Measurements from ENCODE around the gene GP5. TPM values are rescaled to one million over a fixed set of nuclear protein-coding genes. Genes with fewer than 3 reads are reported as not detected.
A peak's percentile ranks its signal among the peaks of the same experiment; 100 is the strongest.

The GP5 gene
- total RNA-seq, 3 donors from 2014 or later = 0.16 TPM; not detected in 2

DNA sequence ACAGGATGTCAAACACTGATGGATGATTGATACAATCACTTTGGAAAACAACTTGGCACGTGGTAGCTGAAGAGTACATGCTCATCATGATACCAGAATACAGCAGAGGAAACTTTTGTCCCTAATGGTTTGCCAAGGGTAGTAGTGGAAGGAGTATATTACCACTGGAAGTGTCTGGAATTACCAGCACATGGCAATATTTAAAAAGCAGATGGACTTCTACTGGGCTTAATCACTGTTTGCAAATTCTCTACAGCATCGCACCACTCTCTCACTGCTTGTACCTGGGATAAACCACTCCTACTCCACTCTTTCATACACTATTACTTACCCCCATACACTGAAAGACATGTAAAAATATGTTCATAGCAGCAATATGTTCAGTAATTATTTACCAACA lies 19.6 kb upstream of the GP5 start:
- no peaks in the 10 kb centered on the region for H3K27me3 ChIP-seq
- H3K27ac ChIP-seq = no peak overlapping the region
- intact Hi-C loops (cut with DNase I; ENCODE audit: low total_unique reads) = no loop called here
- no peaks in the 10 kb centered on the region for H3K9me3 ChIP-seq
- DNase-seq (ENCODE audit: low spot score in 2 of 2) = no peak
- no peak overlapping the region for H3K4me3 ChIP-seq
- no peak for TF ChIP-seq POLR2AphosphoS5 (IDR thresholded peaks at IDR 0.05)
- TF ChIP-seq, protein P1, sequence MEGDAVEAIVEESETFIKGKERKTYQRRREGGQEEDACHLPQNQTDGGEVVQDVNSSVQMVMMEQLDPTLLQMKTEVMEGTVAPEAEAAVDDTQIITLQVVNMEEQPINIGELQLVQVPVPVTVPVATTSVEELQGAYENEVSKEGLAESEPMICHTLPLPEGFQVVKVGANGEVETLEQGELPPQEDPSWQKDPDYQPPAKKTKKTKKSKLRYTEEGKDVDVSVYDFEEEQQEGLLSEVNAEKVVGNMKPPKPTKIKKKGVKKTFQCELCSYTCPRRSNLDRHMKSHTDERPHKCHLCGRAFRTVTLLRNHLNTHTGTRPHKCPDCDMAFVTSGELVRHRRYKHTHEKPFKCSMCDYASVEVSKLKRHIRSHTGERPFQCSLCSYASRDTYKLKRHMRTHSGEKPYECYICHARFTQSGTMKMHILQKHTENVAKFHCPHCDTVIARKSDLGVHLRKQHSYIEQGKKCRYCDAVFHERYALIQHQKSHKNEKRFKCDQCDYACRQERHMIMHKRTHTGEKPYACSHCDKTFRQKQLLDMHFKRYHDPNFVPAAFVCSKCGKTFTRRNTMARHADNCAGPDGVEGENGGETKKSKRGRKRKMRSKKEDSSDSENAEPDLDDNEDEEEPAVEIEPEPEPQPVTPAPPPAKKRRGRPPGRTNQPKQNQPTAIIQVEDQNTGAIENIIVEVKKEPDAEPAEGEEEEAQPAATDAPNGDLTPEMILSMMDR (IDR thresholded peaks at IDR 0.05) = no peak
- no peaks in the 10 kb centered on the region for H3K4me1 ChIP-seq
- no peaks in the 10 kb centered on the region for H3K36me3 ChIP-seq

DNA sequence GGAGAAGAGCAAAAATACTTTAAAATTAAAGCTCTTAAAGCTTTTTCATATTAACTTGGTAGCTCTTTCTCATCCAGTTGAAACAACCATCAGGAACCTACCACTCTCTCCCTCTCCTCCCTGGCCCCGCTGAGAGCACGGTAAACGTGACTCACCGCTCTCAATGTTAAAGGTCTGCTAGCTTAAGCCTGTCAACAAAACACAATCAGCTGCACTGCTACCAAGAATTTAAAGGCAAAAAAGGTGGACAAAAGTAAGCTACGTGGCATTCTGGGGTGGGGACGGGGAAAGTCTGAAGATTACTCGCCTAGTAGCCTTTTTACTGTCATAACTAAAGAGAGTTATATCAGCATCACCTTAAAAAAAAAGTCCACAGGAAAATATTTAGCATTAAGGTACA lies 8.4 kb upstream of the GP5 start:
- H3K4me1 ChIP-seq = no peaks in the 10 kb centered on the region
- no peaks in the 10 kb centered on the region for H3K27me3 ChIP-seq
- no peak overlapping the region for H3K27ac ChIP-seq
- intact Hi-C loops (cut with DNase I; ENCODE audit: low total_unique reads) = loop anchor here (10.0 kb wide), 1 partner anchor 73 kb away; no protein-coding TSS in a partner anchor
- DNase-seq (ENCODE audit: low spot score in 2 of 2) = no peak
- TF ChIP-seq, protein P1 (IDR thresholded peaks at IDR 0.05) = no peak
- TF ChIP-seq POLR2A (IDR thresholded peaks at IDR 0.05) = no peak
- no peak for TF ChIP-seq POLR2AphosphoS5 (IDR thresholded peaks at IDR 0.05)
- no peaks in the 10 kb centered on the region for H3K36me3 ChIP-seq
- no peak overlapping the region for H3K4me3 ChIP-seq
- no peaks in the 10 kb centered on the region for H3K9me3 ChIP-seq

DNA sequence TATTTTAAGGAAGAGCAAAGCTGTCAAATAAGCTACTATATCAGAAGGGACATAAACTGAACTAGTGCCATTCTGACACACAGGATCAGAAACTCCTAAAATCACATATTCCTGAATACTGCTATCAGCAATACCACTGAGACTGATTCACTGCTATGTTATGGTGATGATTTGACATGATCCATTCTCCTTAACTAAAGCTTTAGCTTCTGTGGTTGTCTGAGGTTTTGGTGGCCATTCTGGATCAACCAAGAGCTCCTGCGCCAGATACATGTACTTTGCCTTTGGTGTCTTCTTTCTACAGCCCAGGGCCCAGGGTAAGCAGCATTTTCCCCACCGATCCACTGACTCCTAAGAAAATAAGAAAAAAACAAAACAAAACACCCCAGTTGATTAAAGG lies 6.7 kb upstream of the GP5 start:
- H3K27me3 ChIP-seq = no peaks in the 10 kb centered on the region
- no peaks in the 10 kb centered on the region for H3K9me3 ChIP-seq
- no peak overlapping the region for H3K27ac ChIP-seq
- intact Hi-C loops (cut with DNase I; ENCODE audit: low total_unique reads) = loop anchor here (10.0 kb wide), 1 partner anchor 71 kb away; no protein-coding TSS in a partner anchor
- DNase-seq (ENCODE audit: low spot score in 2 of 2) = no peak
- H3K36me3 ChIP-seq = no peaks in the 10 kb centered on the region
- no peaks in the 10 kb centered on the region for H3K4me1 ChIP-seq
- TF ChIP-seq, protein P1 (IDR thresholded peaks at IDR 0.05) = no peak
- TF ChIP-seq POLR2A (IDR thresholded peaks at IDR 0.05) = no peak
- no peak for TF ChIP-seq POLR2AphosphoS5 (IDR thresholded peaks at IDR 0.05)
- H3K4me3 ChIP-seq = no peak overlapping the region

DNA sequence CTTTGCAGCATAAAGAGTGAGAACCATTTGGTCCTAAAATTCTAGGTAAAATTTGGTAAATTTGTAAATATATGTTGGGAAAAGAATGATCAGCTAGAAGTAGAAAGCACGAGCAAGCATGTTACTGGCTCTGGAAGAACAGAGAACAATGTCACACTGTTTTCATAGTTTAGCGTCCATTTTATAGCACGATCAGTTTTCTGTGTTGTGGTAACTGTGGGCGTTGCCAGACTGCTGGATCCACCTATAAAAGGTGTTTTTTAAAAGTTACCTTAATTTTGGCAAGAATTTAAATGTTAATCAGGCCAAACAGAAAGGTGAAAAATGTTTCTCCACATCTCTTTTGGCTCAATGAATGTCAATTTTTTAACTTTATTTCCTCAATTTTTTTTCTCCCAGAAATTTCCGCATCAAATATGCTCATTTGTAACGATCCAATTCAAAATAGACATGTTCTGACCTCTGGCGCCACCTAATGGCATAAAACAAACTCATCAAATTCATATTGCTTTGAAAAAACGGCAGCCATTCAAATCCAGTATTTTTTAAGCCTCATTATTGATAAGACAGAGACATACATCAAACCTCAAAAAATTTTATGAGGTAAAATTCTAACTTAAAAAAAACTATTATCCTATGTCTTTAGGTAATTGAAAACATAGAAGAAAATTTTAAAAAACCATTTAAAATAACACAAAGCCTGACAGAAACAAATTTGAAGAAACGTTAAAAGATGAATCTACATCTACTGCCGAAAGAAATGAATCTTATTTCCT lies 5.5 kb upstream of the GP5 start:
- no peak overlapping the region for H3K4me3 ChIP-seq
- no peaks in the 10 kb centered on the region for H3K27me3 ChIP-seq
- no peaks in the 10 kb centered on the region for H3K4me1 ChIP-seq
- no peak for DNase-seq (ENCODE audit: low spot score in 2 of 2)
- no peaks in the 10 kb centered on the region for H3K9me3 ChIP-seq
- no peak for TF ChIP-seq POLR2AphosphoS5 (IDR thresholded peaks at IDR 0.05)
- TF ChIP-seq, protein P1 (IDR thresholded peaks at IDR 0.05) = peak in 2 of 3 donors; percentile 63 to 67
- intact Hi-C loops (cut with DNase I; ENCODE audit: low total_unique reads) = loop anchor here (10.0 kb wide), 1 partner anchor 70 kb away; no protein-coding TSS in a partner anchor
- H3K36me3 ChIP-seq = no peaks in the 10 kb centered on the region
- no peak overlapping the region for H3K27ac ChIP-seq

DNA sequence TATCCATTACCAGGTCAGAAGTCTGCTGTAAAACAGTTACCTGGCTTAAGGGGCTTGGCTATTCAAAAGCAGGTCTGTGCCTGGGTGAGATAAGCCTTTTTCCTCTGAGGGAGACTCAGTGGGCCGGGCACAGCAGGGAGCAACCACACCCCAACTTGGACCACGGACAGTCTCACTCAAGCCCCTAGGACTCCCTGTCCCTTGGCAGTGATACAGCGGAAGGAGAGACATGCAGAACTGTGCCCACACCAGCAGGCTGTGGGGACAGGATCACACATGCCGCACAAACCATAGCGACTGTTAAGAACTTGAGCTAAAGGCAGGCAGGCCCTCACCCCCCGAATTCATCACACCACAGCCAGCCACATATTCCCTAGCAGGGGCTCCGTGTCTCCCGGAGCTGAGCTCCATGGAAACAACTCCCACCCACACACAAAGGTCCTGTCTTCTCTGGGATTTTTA lies 2.8 kb upstream of the GP5 start:
- Histone ChIP-seq H3K27ac (no peak overlapping the region), H3K9me3 (no peaks in the 10 kb centered on the region), H3K27me3 (peaks cover 0 to 17% of the 10 kb centered on the region in 2 donors), H3K36me3 (no peaks in the 10 kb centered on the region), H3K4me3 (no peak overlapping the region), H3K4me1 (no peaks in the 10 kb centered on the region)
- intact Hi-C loops (cut with DNase I; ENCODE audit: low total_unique reads) = loop anchor here (10.0 kb wide), 1 partner anchor 67 kb away; no protein-coding TSS in a partner anchor
- DNase-seq (ENCODE audit: low spot score in 2 of 2) = no peak
- TF ChIP-seq POLR2AphosphoS5 (IDR thresholded peaks at IDR 0.05) = no peak
- no peak for TF ChIP-seq POLR2A (IDR thresholded peaks at IDR 0.05)
- TF ChIP-seq, protein P1 (IDR thresholded peaks at IDR 0.05) = no peak

Measured in breast epithelium (tissue), 4 donors.